Ishikawa (cell line): ENCODE results near the gene CAMTA1.

Experiments
- CREB1 ChIP-seq: IDR thresholded peaks from 2 replicates; pipeline ENCODE4 v1.6.1; 2012; ENCODE audit warnings: low read depth
- FOXM1 ChIP-seq: IDR thresholded peaks from 2 replicates; pipeline ENCODE4 v1.6.1; 2012; ENCODE audit warnings: low read depth, borderline replicate concordance

- TF ChIP-seq FOXM1: no peak
- no peak for TF ChIP-seq CREB1
Observed at GRCh38 chr1:6907676-6908434, 122.6 kb downstream of the CAMTA1 start.
